NCI-H69 (cell line): ENCODE data around the gene DCAF6.

Experiments
- DNase-seq: peaks from one replicate; lab custom pipeline; 2025; lab: John Stamatoyannopoulos, UW

DCAF6 gene

DNA sequence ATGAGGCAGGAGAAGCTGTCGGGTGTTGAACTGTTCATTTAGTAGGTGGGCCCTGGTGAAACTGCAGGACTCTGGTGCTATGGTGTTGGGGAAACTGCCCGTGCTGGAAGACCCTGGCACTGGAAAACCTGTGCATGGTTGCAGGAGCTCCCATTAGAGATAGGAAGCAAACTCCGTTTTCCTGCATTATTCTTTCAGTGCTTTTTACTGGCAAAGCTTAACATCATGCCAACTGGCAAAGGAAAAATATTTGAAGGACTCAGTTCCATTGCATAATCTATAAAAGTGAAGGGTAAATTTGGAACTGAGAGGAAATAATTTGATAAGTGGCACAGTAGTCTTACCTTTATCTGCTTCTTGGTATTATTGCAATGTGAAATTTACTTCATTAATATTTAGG lies 32.1 kb downstream of the DCAF6 start:
- no peak for DNase-seq

- no peak for DNase-seq
Measured at GRCh38 chr1:167973832-167974231, 37.3 kb downstream of the DCAF6 start.

DNA sequence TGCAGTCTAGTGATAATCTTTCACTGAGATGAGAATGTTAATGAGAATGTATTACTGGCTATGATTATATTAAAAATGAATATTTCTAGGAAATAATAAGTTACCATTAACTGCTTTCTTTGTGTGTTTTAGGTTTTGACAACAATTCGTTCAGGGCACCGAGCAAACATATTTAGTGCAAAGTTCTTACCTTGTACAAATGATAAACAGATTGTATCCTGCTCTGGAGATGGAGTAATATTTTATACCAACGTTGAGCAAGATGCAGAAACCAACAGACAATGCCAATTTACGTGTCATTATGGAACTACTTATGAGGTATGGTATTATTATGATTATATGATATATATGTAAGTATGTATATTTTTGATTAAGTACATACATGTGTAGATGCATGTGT lies 38.2 kb downstream of the DCAF6 start:
- no peak for DNase-seq

DNA sequence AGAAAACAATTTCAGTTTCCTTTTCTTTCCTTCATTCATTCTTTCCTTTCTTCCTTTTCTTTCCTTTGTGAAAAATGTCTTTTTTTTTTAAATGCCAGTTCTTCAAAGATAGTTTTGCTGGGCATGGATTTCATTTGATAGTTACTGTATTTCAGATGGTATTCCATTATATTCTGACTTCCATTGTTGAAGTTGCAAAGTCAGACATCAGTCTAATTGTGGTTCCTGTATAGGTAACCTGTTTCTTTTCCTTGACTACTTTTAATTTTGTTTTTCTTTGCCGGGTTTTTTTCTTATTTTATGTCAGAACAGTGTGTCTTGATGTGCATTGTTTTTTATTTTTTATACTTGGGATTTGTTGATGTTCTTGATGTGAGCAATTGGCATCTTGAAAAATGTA lies 40.8 kb downstream of the DCAF6 start:
- DNase-seq, result no peak

- DNase-seq, result no peak
Measured at GRCh38 chr1:167981933-167982332, 45.5 kb downstream of the DCAF6 start.

DNA sequence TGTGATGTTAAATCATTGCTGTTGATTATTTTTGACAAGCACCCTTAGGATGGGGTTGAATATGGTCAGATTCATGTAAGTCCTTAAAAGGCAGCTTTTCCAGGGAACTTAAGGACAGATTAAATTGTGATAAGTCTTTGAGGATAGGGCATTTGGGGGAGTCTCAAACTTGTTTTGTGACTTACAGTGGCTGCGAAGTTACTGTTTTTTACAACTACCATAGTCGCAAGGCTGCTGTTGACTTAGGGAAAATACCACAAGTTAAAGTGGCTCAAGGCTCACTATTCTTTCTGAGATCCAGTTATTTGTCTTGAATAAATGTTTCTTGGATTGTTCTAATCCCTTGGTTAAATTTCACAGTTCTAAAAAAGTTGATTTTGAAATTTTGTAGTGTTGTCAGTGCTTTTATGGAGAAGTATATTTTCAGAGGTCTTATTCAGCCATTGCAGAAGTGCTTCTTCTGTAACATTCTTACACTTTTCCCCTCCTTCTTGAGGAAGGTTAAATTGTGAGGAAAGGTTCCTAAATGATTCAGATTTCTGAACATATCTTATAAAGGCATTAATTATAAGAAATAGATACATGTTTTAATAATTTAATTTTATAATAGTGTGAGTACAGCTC lies 47.4 kb downstream of the DCAF6 start:
- DNase-seq, result no peak

- DNase-seq, result no peak
Measured at GRCh38 chr1:167984886-167985489, 48.5 kb downstream of the DCAF6 start.

GRCh38 chr1:167987174-167987573 lies 50.7 kb downstream of the DCAF6 start:
- no peak for DNase-seq

GRCh38 chr1:167991546-167991945 lies 55.1 kb downstream of the DCAF6 start:
- no peak for DNase-seq

DNA sequence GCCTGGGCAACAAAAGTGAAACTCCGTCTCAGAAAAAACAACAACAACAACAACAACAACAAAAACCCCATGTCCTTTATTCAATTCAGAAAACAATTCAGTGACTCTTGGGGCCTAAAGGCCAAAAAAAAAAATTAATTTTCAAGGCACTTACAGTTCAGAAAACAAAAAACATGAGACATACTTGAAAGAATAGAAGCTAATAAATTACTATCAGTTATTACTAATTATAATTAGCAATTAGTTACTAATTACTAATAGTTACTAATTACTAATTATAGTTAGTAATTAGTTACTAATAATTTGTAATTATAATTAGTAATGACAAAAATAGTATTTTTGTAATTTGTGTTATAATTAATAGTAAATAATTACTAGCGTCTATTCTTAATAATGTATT lies 57.2 kb downstream of the DCAF6 start:
- DNase-seq, result no peak

GRCh38 chr1:167994560-167994959 lies 58.1 kb downstream of the DCAF6 start:
- no peak for DNase-seq

- DNase-seq, result no peak
Measured at GRCh38 chr1:167995038-167995437, 58.6 kb downstream of the DCAF6 start.

GRCh38 chr1:167996266-167996665 lies 59.8 kb downstream of the DCAF6 start:
- no peak for DNase-seq

- no peak for DNase-seq
Measured at GRCh38 chr1:167997037-167997575, 60.6 kb downstream of the DCAF6 start.

- no peak for DNase-seq
Measured at GRCh38 chr1:167999877-168000276, 63.4 kb downstream of the DCAF6 start.

- no peak for DNase-seq
Measured at GRCh38 chr1:168000656-168001055, 64.2 kb downstream of the DCAF6 start.

GRCh38 chr1:168001213-168001612 lies 64.7 kb downstream of the DCAF6 start:
- DNase-seq, result no peak

DNA sequence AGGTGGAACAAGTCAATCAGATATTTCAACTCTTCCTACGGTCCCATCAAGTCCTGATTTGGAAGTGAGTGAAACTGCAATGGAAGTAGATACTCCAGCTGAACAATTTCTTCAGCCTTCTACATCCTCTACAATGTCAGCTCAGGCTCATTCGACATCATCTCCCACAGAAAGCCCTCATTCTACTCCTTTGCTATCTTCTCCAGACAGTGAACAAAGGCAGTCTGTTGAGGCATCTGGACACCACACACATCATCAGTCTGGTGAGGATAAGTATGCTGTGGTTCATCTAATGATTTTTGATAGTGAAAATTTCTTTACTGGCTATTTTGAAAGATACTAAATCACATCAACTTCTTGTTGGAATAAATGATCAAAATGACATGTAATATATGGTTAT lies 68.0 kb downstream of the DCAF6 start:
- no peak for DNase-seq

DNA sequence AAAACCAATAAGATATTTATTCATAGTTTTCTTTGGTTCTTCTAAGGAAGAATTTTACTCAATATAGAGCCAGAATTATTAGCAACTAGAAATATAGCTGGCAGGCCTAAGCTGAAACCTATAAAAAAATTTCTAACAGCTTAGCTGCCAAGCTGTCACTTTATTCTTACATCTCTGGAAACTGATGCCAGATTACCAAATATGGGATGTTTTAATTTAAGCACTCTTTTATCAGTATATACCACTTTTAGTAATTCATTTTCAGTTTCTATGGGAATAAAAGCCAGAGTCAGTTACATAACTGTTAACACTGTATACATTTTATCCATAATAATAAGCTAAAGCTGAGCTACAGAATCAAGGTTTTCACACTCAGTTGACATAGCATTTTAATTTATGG lies 69.0 kb downstream of the DCAF6 start:
- no peak for DNase-seq

GRCh38 chr1:168007691-168008090 lies 71.2 kb downstream of the DCAF6 start:
- no peak for DNase-seq

- no peak for DNase-seq
Measured at GRCh38 chr1:168008595-168008994, 72.1 kb downstream of the DCAF6 start.

DNA sequence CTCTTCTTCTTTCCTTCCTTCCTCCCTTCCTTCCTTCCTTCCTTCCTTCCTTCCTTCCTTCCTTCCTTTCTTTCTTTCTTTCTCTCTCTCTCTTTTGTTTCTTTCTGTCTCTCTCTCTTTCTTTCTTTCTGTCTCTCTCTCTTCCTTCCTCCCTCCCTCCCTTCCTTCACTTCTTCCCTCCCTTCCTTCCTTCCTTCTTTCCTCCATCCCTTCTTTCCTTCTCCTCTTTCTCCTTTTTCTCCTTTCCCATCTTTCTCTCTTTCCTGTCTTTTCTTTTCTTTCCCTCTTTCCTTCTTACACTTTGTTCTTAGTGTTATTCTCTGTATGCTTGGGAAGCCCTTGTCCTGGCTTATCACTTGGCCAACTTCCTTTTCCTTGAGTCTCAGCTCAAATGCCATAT lies 72.8 kb downstream of the DCAF6 start:
- no peak for DNase-seq

DNA sequence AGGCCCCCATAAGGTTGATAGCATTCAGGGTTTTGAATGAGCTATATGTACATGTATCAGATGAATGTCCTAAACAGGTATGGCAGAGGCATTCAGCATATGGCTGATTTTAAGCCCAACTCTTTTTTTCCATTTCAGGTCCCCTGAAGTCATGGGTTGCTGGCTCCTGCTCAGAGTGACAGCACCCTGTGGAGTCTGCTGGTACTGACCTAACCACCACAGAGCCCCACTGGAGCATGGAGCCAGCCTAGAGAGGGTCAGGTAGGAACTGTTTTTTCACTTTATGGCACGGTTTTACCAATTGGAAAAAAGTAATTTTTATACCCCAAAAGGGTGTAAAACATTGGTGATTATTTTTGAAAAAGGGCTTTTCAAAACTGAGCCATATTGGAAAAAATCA lies 82.9 kb downstream of the DCAF6 start:
- no peak for DNase-seq

- no peak for DNase-seq
Measured at GRCh38 chr1:168031198-168031597, 94.7 kb downstream of the DCAF6 start.
